Tibial nerve (tissue), 4 donors: Measurements from ENCODE around the gene OR52E5. TPM values are rescaled to one million over a fixed set of nuclear protein-coding genes. Genes with fewer than 3 reads are reported as not detected.

ENCODE experiments used
- DNase-seq, 2 donors: peaks; one replicate each; pipeline ENCODE4 v3.0.0-alpha.2; 2019; ENCODE audit warnings: low spot score in 2 of 2
- H3K27ac ChIP-seq, 4 donors: fragments of 200-600 bp; sonication (generic) in 3 of 4; one replicate each; pipeline ENCODE4 v1.5.1; 2017 to 2019; ENCODE audit warnings: mild to moderate bottlenecking in 1 of 4
- H3K27me3 ChIP-seq, 2 donors: fragments of 200-600 bp; sonication (generic) in 1 of 2; one replicate each; pipeline versions ENCODE4 v1.5.1 to v1.6.0; 2017 to 2019
- H3K36me3 ChIP-seq, 3 donors: fragments of 200-600 bp; sonication (generic); one replicate each; pipeline ENCODE4 v1.5.1; 2018 to 2019
- H3K4me1 ChIP-seq, 4 donors: fragments of 200-600 bp; sonication (generic) in 3 of 4; one replicate each; pipeline ENCODE4 v1.5.1; 2017 to 2019
- H3K4me3 ChIP-seq, 4 donors: fragments of 200-600 bp; sonication (generic) in 3 of 4; one replicate each; pipeline ENCODE4 v1.5.1; 2017 to 2019; ENCODE audit warnings: mild to moderate bottlenecking in 1 of 4, moderate library complexity in 1 of 4
- H3K9me3 ChIP-seq, 4 donors: fragments of 200-600 bp; sonication (generic) in 3 of 4; one replicate each; pipeline ENCODE4 v1.5.1; 2017 to 2019
- CTCF ChIP-seq, 5 experiments: fragments of 200-600 bp in 3 of 5; fragments of 450-650 bp in 2 of 5; sonication (generic) in 3 of 5; IDR thresholded peaks; one replicate each; pipeline ENCODE4 v1.5.1; 2016 to 2019; ENCODE audit warnings: antibody characterized with exemption in 5 of 5, mild to moderate bottlenecking in 3 of 5, moderate library complexity in 2 of 5
- EP300 ChIP-seq, 2 donors: sonication (generic); formaldehyde crosslinking; IDR thresholded peaks; one replicate each; pipeline ENCODE4 v1.6.1; 2017; ENCODE audit warnings: antibody characterized with exemption in 2 of 2, mild to moderate bottlenecking in 1 of 2
- POLR2A ChIP-seq, 2 donors: fragments of 450-650 bp; IDR thresholded peaks; one replicate each; pipeline ENCODE4 v1.6.1; 2017; ENCODE audit warnings: antibody characterized with exemption in 2 of 2, mild to moderate bottlenecking in 2 of 2, moderate library complexity in 2 of 2
- WGBS, 2 donors: methylation state at CpG; one replicate each; pipeline ENCODE4 v1.1.5; 2018; 5-methylcytosine and 5-hydroxymethylcytosine counted together
- total RNA-seq, 4 donors: library from RNA; depleted of rRNA; stranded (reverse); fragments of >200 nt; gene quantifications; one replicate each; pipeline ENCODE4 v1.1.0, GENCODE V29; 2016

OR52E5 gene
- total RNA-seq, 4 donors from 2014 or later: not detected

DNA sequence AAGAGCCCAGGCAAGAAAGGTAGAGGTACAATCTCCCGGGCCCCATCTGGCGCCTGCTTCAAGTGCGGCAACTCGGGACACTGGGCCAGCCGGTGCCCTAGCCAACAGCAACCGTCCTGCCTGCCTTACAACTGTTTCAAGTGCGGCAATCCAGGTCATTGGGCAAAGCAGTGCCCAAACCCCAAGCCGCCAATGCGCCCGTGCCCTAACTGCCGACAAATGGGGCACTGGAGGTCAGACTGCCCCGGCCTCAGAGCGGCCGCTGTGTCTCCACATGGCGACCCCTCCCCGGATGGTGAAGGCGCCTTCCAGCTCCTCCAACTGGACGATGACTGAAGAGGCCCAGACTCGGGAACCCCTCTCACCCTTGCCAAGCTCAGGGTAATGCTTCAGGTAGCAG, 37.6 kb downstream of the OR52E5 start:
- H3K36me3 ChIP-seq: no peaks in the 10 kb centered on the region
- no peak for DNase-seq
- no peaks in the 10 kb centered on the region for H3K27me3 ChIP-seq
- H3K9me3 ChIP-seq: peaks cover 0 to 42% (median 0%) of the 10 kb centered on the region in 4 donors
- WGBS, 2 donors: 93% methylated on average over 14 to 19 of the region's 19 CpGs
- no peaks in the 10 kb centered on the region for H3K4me1 ChIP-seq
- H3K27ac ChIP-seq: no peak overlapping the region
- no peak overlapping the region for H3K4me3 ChIP-seq
- TF ChIP-seq EP300 (IDR thresholded peaks at IDR 0.05): no peak
- no peak for TF ChIP-seq POLR2A (IDR thresholded peaks at IDR 0.05)
- no peak for TF ChIP-seq CTCF (IDR thresholded peaks at IDR 0.05)

GRCh38 chr11:5931061-5931460, 38.1 kb downstream of the OR52E5 start:
- Histone ChIP-seq H3K4me1 (no peaks in the 10 kb centered on the region), H3K36me3 (no peaks in the 10 kb centered on the region), H3K27ac (no peak overlapping the region), H3K4me3 (no peak overlapping the region), H3K9me3 (peaks cover 0 to 39% (median 0%) of the 10 kb centered on the region in 4 donors), H3K27me3 (no peaks in the 10 kb centered on the region)
- DNase-seq: no peak
- 92 to 96% methylated on average over 8 of the region's 8 CpGs for WGBS, 2 donors
- TF ChIP-seq EP300 (IDR thresholded peaks at IDR 0.05): no peak
- no peak for TF ChIP-seq POLR2A (IDR thresholded peaks at IDR 0.05)
- TF ChIP-seq CTCF (IDR thresholded peaks at IDR 0.05): no peak

- no peak for DNase-seq
- TF ChIP-seq CTCF (IDR thresholded peaks at IDR 0.05) (no peak), POLR2A (IDR thresholded peaks at IDR 0.05) (no peak), EP300 (IDR thresholded peaks at IDR 0.05) (no peak)
- 94 to 95% methylated on average over 11 of the region's 11 CpGs for WGBS, 2 donors
- H3K4me1 ChIP-seq: no peaks in the 10 kb centered on the region
- H3K36me3 ChIP-seq: no peaks in the 10 kb centered on the region
- peaks cover 0 to 39% (median 0%) of the 10 kb centered on the region in 4 donors for H3K9me3 ChIP-seq
- H3K27ac ChIP-seq: no peak overlapping the region
- H3K27me3 ChIP-seq: no peaks in the 10 kb centered on the region
- H3K4me3 ChIP-seq: no peak overlapping the region
Observed at GRCh38 chr11:5932671-5933070, 39.7 kb downstream of the OR52E5 start.

- Histone ChIP-seq H3K36me3 (no peaks in the 10 kb centered on the region), H3K27ac (no peak overlapping the region), H3K4me1 (no peaks in the 10 kb centered on the region), H3K27me3 (no peaks in the 10 kb centered on the region), H3K4me3 (no peak overlapping the region), H3K9me3 (peaks cover 0 to 36% (median 0%) of the 10 kb centered on the region in 4 donors)
- TF ChIP-seq CTCF (IDR thresholded peaks at IDR 0.05): no peak
- no peak for TF ChIP-seq EP300 (IDR thresholded peaks at IDR 0.05)
- TF ChIP-seq POLR2A (IDR thresholded peaks at IDR 0.05): no peak
- DNase-seq: no peak
- 89 to 93% methylated on average over 10 of the region's 10 CpGs for WGBS, 2 donors
Observed at GRCh38 chr11:5933116-5933515, 40.1 kb downstream of the OR52E5 start.

- DNase-seq: no peak
- Histone ChIP-seq H3K4me3 (no peak overlapping the region), H3K27ac (no peak overlapping the region), H3K27me3 (no peaks in the 10 kb centered on the region), H3K9me3 (peaks cover 0 to 7% (median 0%) of the 10 kb centered on the region in 4 donors), H3K36me3 (no peaks in the 10 kb centered on the region), H3K4me1 (no peaks in the 10 kb centered on the region)
- WGBS, 2 donors: 92 to 96% methylated on average over 39 of the region's 39 CpGs
- TF ChIP-seq CTCF (IDR thresholded peaks at IDR 0.05) (no peak), POLR2A (IDR thresholded peaks at IDR 0.05) (no peak), EP300 (IDR thresholded peaks at IDR 0.05) (no peak)
Observed at GRCh38 chr11:5937868-5938602, 45.0 kb downstream of the OR52E5 start.
